Measurements from ENCODE around the gene PIP4K2A. TPM values are rescaled to one million over a fixed set of nuclear protein-coding genes. Genes with fewer than 3 reads are reported as not detected.

PIP4K2A gene
- total RNA-seq, 1 experiment from 2014 or later: 28.1 TPM

GRCh38 chr10:22620140-22620857 lies 94.1 kb downstream of the PIP4K2A start:
- DNase-seq (ENCODE audit: low read depth): peak; percentile 93

GRCh38 chr10:22619101-22619500 lies 95.3 kb downstream of the PIP4K2A start:
- peak; percentile 44 for DNase-seq (ENCODE audit: low read depth)

GRCh38 chr10:22618078-22618785 lies 96.1 kb downstream of the PIP4K2A start:
- DNase-seq (ENCODE audit: low read depth): peak; percentile 20

GRCh38 chr10:22617516-22617915 lies 96.9 kb downstream of the PIP4K2A start:
- DNase-seq (ENCODE audit: low read depth): no peak

GRCh38 chr10:22617051-22617450 lies 97.3 kb downstream of the PIP4K2A start:
- DNase-seq (ENCODE audit: low read depth): no peak

- DNase-seq (ENCODE audit: low read depth): peak; percentile 92
Measured at GRCh38 chr10:22615819-22616499, 98.4 kb downstream of the PIP4K2A start.

GRCh38 chr10:22615101-22615500 lies 99.3 kb downstream of the PIP4K2A start:
- DNase-seq (ENCODE audit: low read depth): no peak

- no peak for DNase-seq (ENCODE audit: low read depth)
Measured at GRCh38 chr10:22613011-22613410, 101.4 kb downstream of the PIP4K2A start.

- no peak for DNase-seq (ENCODE audit: low read depth)
Measured at GRCh38 chr10:22612318-22612717, 102.1 kb downstream of the PIP4K2A start.

- no peak for DNase-seq (ENCODE audit: low read depth)
Measured at GRCh38 chr10:22611425-22612115, 102.8 kb downstream of the PIP4K2A start.

- no peak for DNase-seq (ENCODE audit: low read depth)
Measured at GRCh38 chr10:22610610-22611009, 103.8 kb downstream of the PIP4K2A start.

GRCh38 chr10:22609719-22610465 lies 104.5 kb downstream of the PIP4K2A start:
- no peak for DNase-seq (ENCODE audit: low read depth)

GRCh38 chr10:22609251-22609650 lies 105.1 kb downstream of the PIP4K2A start:
- no peak for DNase-seq (ENCODE audit: low read depth)

GRCh38 chr10:22607261-22607660 lies 107.1 kb downstream of the PIP4K2A start:
- DNase-seq (ENCODE audit: low read depth): no peak

GRCh38 chr10:22606164-22606614 lies 108.2 kb downstream of the PIP4K2A start:
- DNase-seq (ENCODE audit: low read depth): peak; percentile 55

- peak; percentile 63 for DNase-seq (ENCODE audit: low read depth)
Measured at GRCh38 chr10:22605168-22605567, 109.2 kb downstream of the PIP4K2A start.

- no peak for DNase-seq (ENCODE audit: low read depth)
Measured at GRCh38 chr10:22604344-22605126, 109.8 kb downstream of the PIP4K2A start.

GRCh38 chr10:22603581-22603980 lies 110.8 kb downstream of the PIP4K2A start:
- DNase-seq (ENCODE audit: low read depth): no peak

- DNase-seq (ENCODE audit: low read depth): no peak
Measured at GRCh38 chr10:22601618-22602017, 112.8 kb downstream of the PIP4K2A start.

- no peak for DNase-seq (ENCODE audit: low read depth)
Measured at GRCh38 chr10:22599636-22600228, 114.6 kb downstream of the PIP4K2A start.
